ENCODE measurements around the gene ACAD8.

ACAD8 gene

DNA sequence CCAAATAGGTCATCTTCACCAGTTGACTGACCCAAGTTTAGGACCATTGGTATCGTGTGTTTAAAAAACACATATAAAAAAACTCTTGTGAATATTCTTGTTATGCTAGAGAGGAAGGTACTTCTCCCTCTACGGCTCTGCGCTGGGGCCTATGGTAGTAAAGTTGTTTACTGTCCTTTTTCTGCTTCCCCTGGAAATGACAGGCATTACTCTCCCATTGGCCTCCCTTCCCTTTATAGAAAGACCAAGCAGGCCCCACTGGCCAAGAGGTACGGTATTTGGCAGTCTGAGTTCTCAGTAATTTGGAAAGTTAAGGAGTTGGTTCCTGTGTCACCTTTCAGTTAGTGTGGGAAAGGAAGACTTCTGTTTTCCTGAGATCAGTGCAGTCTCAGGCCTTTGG, 6.7 kb upstream of the ACAD8 start:
- CTCF ChIA-PET, result no interaction called here
- no peak for DNase-seq (ENCODE audit: extremely low spot score)
- TF ChIP-seq LEF1 (IDR thresholded peaks at IDR 0.05; ENCODE audit: borderline replicate concordance), result no peak
- TF ChIP-seq, protein P1, sequence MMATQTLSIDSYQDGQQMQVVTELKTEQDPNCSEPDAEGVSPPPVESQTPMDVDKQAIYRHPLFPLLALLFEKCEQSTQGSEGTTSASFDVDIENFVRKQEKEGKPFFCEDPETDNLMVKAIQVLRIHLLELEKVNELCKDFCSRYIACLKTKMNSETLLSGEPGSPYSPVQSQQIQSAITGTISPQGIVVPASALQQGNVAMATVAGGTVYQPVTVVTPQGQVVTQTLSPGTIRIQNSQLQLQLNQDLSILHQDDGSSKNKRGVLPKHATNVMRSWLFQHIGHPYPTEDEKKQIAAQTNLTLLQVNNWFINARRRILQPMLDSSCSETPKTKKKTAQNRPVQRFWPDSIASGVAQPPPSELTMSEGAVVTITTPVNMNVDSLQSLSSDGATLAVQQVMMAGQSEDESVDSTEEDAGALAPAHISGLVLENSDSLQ (IDR thresholded peaks at IDR 0.05), result no peak
- no peak for TF ChIP-seq SUZ12 (IDR thresholded peaks at IDR 0.05)
- TF ChIP-seq HDGF (IDR thresholded peaks at IDR 0.05; ENCODE audit: borderline replicate concordance), result no peak
- TF ChIP-seq L3MBTL2 (conservative IDR thresholded peaks at IDR 0.05), result no peak
- POLR2A ChIA-PET, result no interaction called here

- POLR2A ChIA-PET, result interaction anchor here (2.2 kb wide), 1 partner anchor 25 kb away, joined by 7 read pairs; the partner anchor contains the start of genes NCAPD3 and VPS26B
Measured at GRCh38 chr11:134248910-134249480, 4.4 kb upstream of the ACAD8 start.

GRCh38 chr11:134250246-134250645, 3.1 kb upstream of the ACAD8 start:
- no peak for DNase-seq (ENCODE audit: extremely low spot score)
- ChIA-PET POLR2A (interaction anchor here (1.6 kb wide), 1 partner anchor 25 kb away, joined by 4 read pairs; the partner anchor contains the start of gene VPS26B), CTCF (no interaction called here)
- TF ChIP-seq ZNF384 (IDR thresholded peaks at IDR 0.05) (no peak), NFRKB (IDR thresholded peaks at IDR 0.05) (no peak), LEF1 (IDR thresholded peaks at IDR 0.05; ENCODE audit: borderline replicate concordance) (no peak), ARNT (IDR thresholded peaks at IDR 0.05) (no peak), ELF4 (IDR thresholded peaks at IDR 0.05) (no peak), CTBP1 (IDR thresholded peaks at IDR 0.05; ENCODE audit: borderline replicate concordance) (no peak), BHLHE40 (IDR thresholded peaks at IDR 0.05; ENCODE audit: borderline replicate concordance) (no peak), FOXM1 (IDR thresholded peaks at IDR 0.05; ENCODE audit: borderline replicate concordance) (no peak), TARDBP (IDR thresholded peaks at IDR 0.05) (no peak), HDGF (IDR thresholded peaks at IDR 0.05; ENCODE audit: borderline replicate concordance) (no peak), FOXK2 (IDR thresholded peaks at IDR 0.05) (no peak)
- TF ChIP-seq, protein P1 (IDR thresholded peaks at IDR 0.05), result no peak

More at GRCh38 chr11:134248910-134249480, 4.4 kb upstream of the ACAD8 start:
- CTCF ChIA-PET, result interaction anchor here (0.5 to 0.6 kb wide), 3 partner anchors 44 to 410 kb away, joined by 3 read pairs; no protein-coding TSS in a partner anchor
- TF ChIP-seq FOXM1 (IDR thresholded peaks at IDR 0.05; ENCODE audit: borderline replicate concordance), result no peak
- no peak for TF ChIP-seq SUZ12 (IDR thresholded peaks at IDR 0.05)
- no peak for TF ChIP-seq BHLHE40 (IDR thresholded peaks at IDR 0.05; ENCODE audit: borderline replicate concordance)
- no peak for TF ChIP-seq L3MBTL2 (conservative IDR thresholded peaks at IDR 0.05)
- TF ChIP-seq FOXA1 (IDR thresholded peaks at IDR 0.05), result no peak
- no peak for TF ChIP-seq TARDBP (IDR thresholded peaks at IDR 0.05)
- no peak for TF ChIP-seq ELF4 (IDR thresholded peaks at IDR 0.05)
- TF ChIP-seq ARNT (IDR thresholded peaks at IDR 0.05), result no peak
- no peak for TF ChIP-seq HDGF (IDR thresholded peaks at IDR 0.05; ENCODE audit: borderline replicate concordance)
- no peak for TF ChIP-seq CTBP1 (IDR thresholded peaks at IDR 0.05; ENCODE audit: borderline replicate concordance)
- TF ChIP-seq, protein P1 (IDR thresholded peaks at IDR 0.05), result no peak
- TF ChIP-seq NFRKB (IDR thresholded peaks at IDR 0.05), result no peak
- TF ChIP-seq SP1 (IDR thresholded peaks at IDR 0.05), result no peak
- no peak for TF ChIP-seq LEF1 (IDR thresholded peaks at IDR 0.05; ENCODE audit: borderline replicate concordance)
- no peak for TF ChIP-seq FOXK2 (IDR thresholded peaks at IDR 0.05)
- no peak for TF ChIP-seq ZNF384 (IDR thresholded peaks at IDR 0.05)
- no peak for DNase-seq (ENCODE audit: extremely low spot score)

DNA sequence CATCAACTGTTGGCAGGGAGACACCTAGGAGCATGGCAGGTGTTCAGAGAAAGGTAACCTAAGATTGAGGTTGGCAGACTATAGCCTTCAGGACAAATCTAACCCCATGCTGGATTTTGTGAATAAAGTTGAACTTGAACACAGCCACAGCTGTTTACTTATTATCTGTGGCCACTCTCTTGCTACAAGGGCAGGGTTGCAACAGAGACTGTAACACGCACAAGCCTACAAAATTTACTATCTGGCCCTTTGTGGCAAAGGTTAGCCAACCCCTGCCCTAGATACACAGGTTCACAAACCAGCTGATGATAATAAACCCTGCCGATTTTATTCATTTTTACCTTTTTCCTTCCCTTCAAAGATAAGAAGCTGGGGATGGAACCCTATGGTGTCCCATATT, 2.7 kb upstream of the ACAD8 start:
- ChIA-PET CTCF (no interaction called here), POLR2A (interaction anchor here (1.6 kb wide), 1 partner anchor 26 kb away, joined by 4 read pairs; the partner anchor contains the start of gene VPS26B)
- no peak for TF ChIP-seq ELF4 (IDR thresholded peaks at IDR 0.05)
- no peak for TF ChIP-seq CTBP1 (IDR thresholded peaks at IDR 0.05; ENCODE audit: borderline replicate concordance)
- TF ChIP-seq ZNF384 (IDR thresholded peaks at IDR 0.05), result no peak
- no peak for TF ChIP-seq BHLHE40 (IDR thresholded peaks at IDR 0.05; ENCODE audit: borderline replicate concordance)
- TF ChIP-seq SUZ12 (IDR thresholded peaks at IDR 0.05), result no peak
- TF ChIP-seq, protein P1 (IDR thresholded peaks at IDR 0.05), result no peak
- no peak for TF ChIP-seq FOXM1 (IDR thresholded peaks at IDR 0.05; ENCODE audit: borderline replicate concordance)
- no peak for TF ChIP-seq NFRKB (IDR thresholded peaks at IDR 0.05)
- DNase-seq (ENCODE audit: extremely low spot score), result no peak

GRCh38 chr11:134252346-134253187, 801 bp upstream of the ACAD8 start:
- DNase-seq (ENCODE audit: extremely low spot score), result peak; percentile 40
- TF ChIP-seq FOXA1 (IDR thresholded peaks at IDR 0.05) (no peak), CTBP1 (IDR thresholded peaks at IDR 0.05; ENCODE audit: borderline replicate concordance) (0 out of 2 replicates have a peak, but pooled peaks have one; percentile 14)
- POLR2A ChIA-PET, result interaction anchor here (0.6 to 3.4 kb wide), 6 partner anchors 9 to 28 kb away, joined by 3 to 22 read pairs (median 5); partner anchors contain the start of genes GLB1L3, NCAPD3 and VPS26B
- CTCF ChIA-PET, result interaction anchor here (1.6 kb wide), 1 partner anchor 21 kb away, joined by 4 read pairs; no protein-coding TSS in a partner anchor

Measured in HEK293T (cell line).